OCI-LY1 (cell line): Measurements from ENCODE around the gene CRB3.

Experiments
- EZH2 ChIP-seq: fragments of 200-600 bp; sonication (generic), shearing (Covaris generic); IDR thresholded peaks from 2 replicates; pipeline ENCODE4 v1.8.0; 2017; ENCODE audit warnings: borderline replicate concordance, mixed run types, mild to moderate bottlenecking, antibody characterized with exemption, low read length, moderate library complexity, mixed read lengths
- TF ChIP-seq, protein P1 (sequence below): fragments of 200-600 bp; sonication (generic), shearing (Covaris generic); IDR thresholded peaks from 2 replicates; pipeline ENCODE4 v1.5.1; 2017; ENCODE audit warnings: mild to moderate bottlenecking, antibody characterized with exemption, low read length, moderate library complexity, mixed read lengths

DNA sequence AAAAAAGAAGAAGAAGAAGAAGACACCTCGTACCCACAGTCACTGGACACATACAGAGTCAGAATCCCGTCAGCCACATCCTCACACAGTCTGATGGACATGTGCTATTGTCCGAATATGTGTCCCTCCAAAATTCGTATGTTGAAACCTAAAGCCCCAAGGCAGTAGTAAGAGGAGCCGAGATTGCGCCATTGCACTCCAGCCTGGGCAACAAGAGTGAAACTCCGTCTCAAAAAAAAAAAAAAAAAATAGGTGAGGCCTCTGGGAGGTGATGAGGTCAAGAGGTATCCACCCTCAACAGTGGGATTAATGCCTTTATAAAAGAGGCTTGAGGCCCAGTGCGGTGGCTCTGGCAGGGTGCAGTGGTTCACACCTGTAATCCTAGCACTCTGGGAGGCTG is 20.2 kb downstream of the CRB3 start:
- TF ChIP-seq, protein P1, sequence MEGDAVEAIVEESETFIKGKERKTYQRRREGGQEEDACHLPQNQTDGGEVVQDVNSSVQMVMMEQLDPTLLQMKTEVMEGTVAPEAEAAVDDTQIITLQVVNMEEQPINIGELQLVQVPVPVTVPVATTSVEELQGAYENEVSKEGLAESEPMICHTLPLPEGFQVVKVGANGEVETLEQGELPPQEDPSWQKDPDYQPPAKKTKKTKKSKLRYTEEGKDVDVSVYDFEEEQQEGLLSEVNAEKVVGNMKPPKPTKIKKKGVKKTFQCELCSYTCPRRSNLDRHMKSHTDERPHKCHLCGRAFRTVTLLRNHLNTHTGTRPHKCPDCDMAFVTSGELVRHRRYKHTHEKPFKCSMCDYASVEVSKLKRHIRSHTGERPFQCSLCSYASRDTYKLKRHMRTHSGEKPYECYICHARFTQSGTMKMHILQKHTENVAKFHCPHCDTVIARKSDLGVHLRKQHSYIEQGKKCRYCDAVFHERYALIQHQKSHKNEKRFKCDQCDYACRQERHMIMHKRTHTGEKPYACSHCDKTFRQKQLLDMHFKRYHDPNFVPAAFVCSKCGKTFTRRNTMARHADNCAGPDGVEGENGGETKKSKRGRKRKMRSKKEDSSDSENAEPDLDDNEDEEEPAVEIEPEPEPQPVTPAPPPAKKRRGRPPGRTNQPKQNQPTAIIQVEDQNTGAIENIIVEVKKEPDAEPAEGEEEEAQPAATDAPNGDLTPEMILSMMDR = no peak
- no peak for TF ChIP-seq EZH2
